Measurements from ENCODE around the gene CRABP2.

Gene CRABP2

GRCh38 chr1:156741481-156741983 lies 36.1 kb upstream of the CRABP2 start:
- no peak for DNase-seq

GRCh38 chr1:156740741-156741480 lies 35.5 kb upstream of the CRABP2 start, which contains the start of gene MRPL24:
Gene MRPL24 (minus strand): TSS chr1:156741088. CDS start chr1:156738704, 2,384 bp downstream.
- peak; percentile 92 for DNase-seq

- no peak for DNase-seq
Observed at GRCh38 chr1:156740237-156740740, 34.9 kb upstream of the CRABP2 start.

- DNase-seq = no peak
Observed at GRCh38 chr1:156738916-156739315, 33.5 kb upstream of the CRABP2 start.

GRCh38 chr1:156738407-156738806 lies 33.0 kb upstream of the CRABP2 start:
- no peak for DNase-seq

- DNase-seq = no peak
Observed at GRCh38 chr1:156733989-156734584, 28.7 kb upstream of the CRABP2 start.

GRCh38 chr1:156728599-156729462 lies 23.4 kb upstream of the CRABP2 start, which contains the start of gene ISG20L2:
Gene ISG20L2 (minus strand): TSS chr1:156728766. CDS start chr1:156727652, 1,114 bp downstream.
- DNase-seq = peak; percentile 79

- no peak for DNase-seq
Observed at GRCh38 chr1:156727926-156728598, 22.7 kb upstream of the CRABP2 start, which contains the start of gene METTL25B. Gene METTL25B (plus strand): TSS chr1:156728469. CDS start chr1:156729105, 636 bp downstream.

- DNase-seq = no peak
Observed at GRCh38 chr1:156727492-156727891, 22.1 kb upstream of the CRABP2 start.

- DNase-seq = no peak
Observed at GRCh38 chr1:156726549-156727226, 21.3 kb upstream of the CRABP2 start.

- DNase-seq = no peak
Observed at GRCh38 chr1:156725683-156726280, 20.4 kb upstream of the CRABP2 start.

GRCh38 chr1:156721535-156721934 lies 16.2 kb upstream of the CRABP2 start:
- no peak for DNase-seq

- no peak for DNase-seq
Observed at GRCh38 chr1:156721131-156721530, 15.7 kb upstream of the CRABP2 start.

GRCh38 chr1:156717351-156717750 lies 12.0 kb upstream of the CRABP2 start:
- DNase-seq = no peak

GRCh38 chr1:156714830-156715229 lies 9.4 kb upstream of the CRABP2 start:
- DNase-seq = no peak

- DNase-seq = no peak
Observed at GRCh38 chr1:156712626-156713025, 7.2 kb upstream of the CRABP2 start.

- DNase-seq = no peak
Observed at GRCh38 chr1:156711011-156711817, 5.8 kb upstream of the CRABP2 start.

- DNase-seq = no peak
Observed at GRCh38 chr1:156709757-156710489, 4.5 kb upstream of the CRABP2 start.

GRCh38 chr1:156709031-156709430 lies 3.6 kb upstream of the CRABP2 start:
- DNase-seq = no peak

Data from GOT3 (cell line).